HepG2 (cell line): ENCODE measurements around the gene USF2. TPM values are rescaled to one million over a fixed set of nuclear protein-coding genes. Genes with fewer than 3 reads are reported as not detected.
A peak's percentile ranks its signal among the peaks of the same experiment; 100 is the strongest.

ENCODE experiments used
- AGO1 ChIP-seq: fragments of 200-400 bp; formaldehyde crosslinking; IDR thresholded peaks from 2 replicates; pipeline ENCODE4 v1.6.1; 2017; ENCODE audit warnings: mild to moderate bottlenecking, low read depth, low read length, moderate library complexity; ENCODE audit not compliant: poor library complexity, severe bottlenecking
- FOXA1 ChIP-seq, 2 experiments: fragments of 450-650 bp in 1 of 2; sonication (generic) in 1 of 2; formaldehyde crosslinking in 1 of 2; IDR thresholded peaks; 2 replicates each; pipeline versions ENCODE4 v1.4.0 to v1.6.1; 2016 to 2020; ENCODE audit warnings: missing genetic modification reagents in 1 of 2
- IRF2 ChIP-seq: IDR thresholded peaks from 2 replicates; pipeline ENCODE4 v1.6.1; 2018; ENCODE audit warnings: missing genetic modification reagents, missing compliant biosample characterization
- KDM1A ChIP-seq: IDR thresholded peaks from 2 replicates; pipeline ENCODE4 v1.6.1; 2016; ENCODE audit warnings: missing compliant biosample characterization
- KDM4B ChIP-seq: sonication (generic); formaldehyde crosslinking; IDR thresholded peaks from 2 replicates; pipeline ENCODE4 v1.4.0; 2020; ENCODE audit warnings: missing genetic modification reagents
- MNT ChIP-seq: fragments of 450-650 bp; IDR thresholded peaks from 2 replicates; pipeline ENCODE4 v1.6.1; 2016
- NCOA2 ChIP-seq: sonication (generic); formaldehyde crosslinking; IDR thresholded peaks from 2 replicates; pipeline ENCODE4 v1.8.0; 2022; ENCODE audit warnings: inconsistent platforms
- NR2F1 ChIP-seq, 2 experiments: fragments of 450-650 bp in 1 of 2; formaldehyde crosslinking in 1 of 2; IDR thresholded peaks; 2 replicates each; pipeline versions ENCODE4 v1.5.0 to v1.6.1; 2016 to 2020; ENCODE audit warnings: mild to moderate bottlenecking in 1 of 2, missing compliant biosample characterization in 1 of 2, missing genetic modification reagents in 1 of 2, moderate library complexity in 1 of 2
- SETDB1 ChIP-seq: sonication (generic); formaldehyde crosslinking; IDR thresholded peaks from 2 replicates; pipeline ENCODE4 v1.5.1; 2020; ENCODE audit warnings: missing genetic modification reagents, mild to moderate bottlenecking, borderline replicate concordance
- SRSF4 ChIP-seq: fragments of 200-400 bp; formaldehyde crosslinking; IDR thresholded peaks from one replicate; pipeline ENCODE4 v1.6.1; 2018; ENCODE audit warnings: mild to moderate bottlenecking, low read depth, low read length, moderate library complexity; ENCODE audit not compliant: poor library complexity, severe bottlenecking
- TCF12 ChIP-seq, 2 experiments: fragments of 450-650 bp in 1 of 2; sonication (generic) in 1 of 2; formaldehyde crosslinking in 1 of 2; IDR thresholded peaks; 2 replicates each; pipeline versions ENCODE4 v1.6.1 to v1.8.0; 2017 to 2022; ENCODE audit warnings: antibody characterized with exemption in 1 of 2, mild to moderate bottlenecking in 1 of 2, missing genetic modification reagents in 1 of 2, moderate library complexity in 1 of 2
- TOPORS ChIP-seq: sonication (generic); formaldehyde crosslinking; IDR thresholded peaks from 2 replicates; pipeline ENCODE4 v1.8.0; 2023; ENCODE audit warnings: mild to moderate bottlenecking, missing genetic modification reagents
- ZFP36L1 ChIP-seq: sonication (generic); formaldehyde crosslinking; IDR thresholded peaks from 2 replicates; pipeline ENCODE4 v1.8.0; 2022; ENCODE audit warnings: mild to moderate bottlenecking, missing genetic modification reagents, moderate library complexity
- ZKSCAN1 ChIP-seq: fragments of 150-350 bp; IDR thresholded peaks from 2 replicates; pipeline ENCODE4 v1.6.1; 2014; ENCODE audit warnings: low read length
- polyA plus RNA-seq, 8 experiments: library from polyadenylated mRNA; depleted of rRNA in 3 of 8; stranded (reverse) in 7 of 8; unstranded in 1 of 8; fragments of >200 nt; fragmentation: Illumina TruSeq in 4 of 8; extraction: Trizol in 4 of 8; gene quantifications; 2 replicates each; pipeline versions ENCODE4 v1.2.1 to v1.2.3, GENCODE V29; 2011 to 2016; ENCODE audit warnings: low read depth in 4 of 8, missing spikeins in 1 of 8, mixed read lengths in 1 of 8; ENCODE audit not compliant: insufficient read depth in 1 of 8
- total RNA-seq, 5 experiments: library from RNA; depleted of rRNA; stranded (reverse); fragments of >200 nt; fragmentation: Illumina TruSeq; extraction: Trizol; gene quantifications; 2 replicates each; pipeline ENCODE4 v1.2.3, GENCODE V29; 2016; ENCODE audit warnings: low read depth in 1 of 5
- TF ChIP-seq, protein P1 (sequence below): sonication (generic); formaldehyde crosslinking; IDR thresholded peaks from 2 replicates; pipeline ENCODE4 v1.5.0; 2020; ENCODE audit warnings: missing genetic modification reagents, mild to moderate bottlenecking, borderline replicate concordance
- TF ChIP-seq, protein P2 (sequence below): sonication (generic); formaldehyde crosslinking; conservative IDR thresholded peaks from 2 replicates; pipeline ENCODE4 v1.4.0; 2020; ENCODE audit warnings: missing genetic modification reagents
- TF ChIP-seq, protein P3 (sequence below): sonication (generic); formaldehyde crosslinking; IDR thresholded peaks from 2 replicates; pipeline ENCODE4 v1.4.0; 2020; ENCODE audit warnings: missing genetic modification reagents
- TF ChIP-seq, protein P4 (sequence below): sonication (generic); formaldehyde crosslinking; IDR thresholded peaks from 2 replicates; pipeline ENCODE4 v1.9.0; 2021; ENCODE audit warnings: missing genetic modification reagents, mild to moderate bottlenecking, borderline replicate concordance

USF2 gene
- total and polyA plus RNA-seq, 2 of the 13 experiments (the other 11 are each of a cell fraction or from before 2014, with no cell fraction given) = 54.9 to 106 TPM

DNA sequence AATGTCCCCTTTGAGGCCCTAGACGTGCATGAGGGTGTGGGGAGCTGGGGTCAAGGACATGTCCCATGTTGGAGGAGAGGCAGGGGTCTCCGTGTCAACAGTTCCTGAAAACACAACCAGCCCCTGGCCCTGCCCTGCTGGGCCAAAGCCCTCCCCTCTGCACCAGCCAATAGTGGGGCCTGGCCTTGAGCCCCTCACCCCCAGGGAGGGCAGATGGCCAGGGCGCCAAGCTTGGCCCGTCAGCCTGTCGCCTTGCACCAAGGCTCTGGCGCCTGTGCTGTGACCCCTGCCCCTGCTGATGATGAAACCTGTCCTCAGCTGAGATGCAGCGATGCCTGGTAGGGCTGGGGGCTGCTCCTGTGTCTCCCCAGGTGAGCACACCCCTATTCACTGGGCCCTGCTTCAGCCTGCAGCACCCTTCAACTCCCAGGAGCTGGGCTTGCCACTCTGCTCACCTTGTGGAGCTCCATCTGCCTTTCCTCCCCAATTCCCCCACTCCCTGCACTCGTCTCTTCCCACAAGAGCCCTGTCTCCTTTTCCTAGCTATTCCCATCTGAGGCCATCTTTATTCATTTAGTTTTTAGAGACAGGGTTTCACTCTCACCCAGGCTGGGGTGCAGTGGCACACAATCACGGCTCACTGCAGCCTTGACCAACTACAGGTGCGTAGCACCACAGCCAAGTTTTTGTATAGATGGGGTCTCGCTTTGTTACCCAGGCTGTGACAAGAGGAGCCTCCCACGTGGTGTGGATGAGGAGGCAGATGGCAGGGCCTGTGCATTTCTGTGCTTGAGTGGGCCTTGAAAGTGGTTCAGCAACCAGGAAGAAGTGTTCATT lies 11.4 kb downstream of the USF2 start (continued):
- peak; percentile 98 for TF ChIP-seq AGO1
- TF ChIP-seq KDM4B (CRISPR knock-in tag) = no peak
- TF ChIP-seq, protein P1, sequence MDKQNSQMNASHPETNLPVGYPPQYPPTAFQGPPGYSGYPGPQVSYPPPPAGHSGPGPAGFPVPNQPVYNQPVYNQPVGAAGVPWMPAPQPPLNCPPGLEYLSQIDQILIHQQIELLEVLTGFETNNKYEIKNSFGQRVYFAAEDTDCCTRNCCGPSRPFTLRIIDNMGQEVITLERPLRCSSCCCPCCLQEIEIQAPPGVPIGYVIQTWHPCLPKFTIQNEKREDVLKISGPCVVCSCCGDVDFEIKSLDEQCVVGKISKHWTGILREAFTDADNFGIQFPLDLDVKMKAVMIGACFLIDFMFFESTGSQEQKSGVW (CRISPR knock-in tag) = no peak
- TF ChIP-seq NCOA2 (CRISPR knock-in tag) = peak; percentile 88
- no peak for TF ChIP-seq SETDB1 (CRISPR knock-in tag)
- TF ChIP-seq ZFP36L1 (CRISPR knock-in tag) = no peak
- TF ChIP-seq KDM1A (CRISPR knock-in tag) = no peak
- TF ChIP-seq NR2F1 (CRISPR knock-in tag; IDR thresholded peaks at IDR 0.05) = peak; percentile 49 to 81; a peak in 2 of 4 replicates
- peak; percentile 67 for TF ChIP-seq MNT
- TF ChIP-seq, protein P2, sequence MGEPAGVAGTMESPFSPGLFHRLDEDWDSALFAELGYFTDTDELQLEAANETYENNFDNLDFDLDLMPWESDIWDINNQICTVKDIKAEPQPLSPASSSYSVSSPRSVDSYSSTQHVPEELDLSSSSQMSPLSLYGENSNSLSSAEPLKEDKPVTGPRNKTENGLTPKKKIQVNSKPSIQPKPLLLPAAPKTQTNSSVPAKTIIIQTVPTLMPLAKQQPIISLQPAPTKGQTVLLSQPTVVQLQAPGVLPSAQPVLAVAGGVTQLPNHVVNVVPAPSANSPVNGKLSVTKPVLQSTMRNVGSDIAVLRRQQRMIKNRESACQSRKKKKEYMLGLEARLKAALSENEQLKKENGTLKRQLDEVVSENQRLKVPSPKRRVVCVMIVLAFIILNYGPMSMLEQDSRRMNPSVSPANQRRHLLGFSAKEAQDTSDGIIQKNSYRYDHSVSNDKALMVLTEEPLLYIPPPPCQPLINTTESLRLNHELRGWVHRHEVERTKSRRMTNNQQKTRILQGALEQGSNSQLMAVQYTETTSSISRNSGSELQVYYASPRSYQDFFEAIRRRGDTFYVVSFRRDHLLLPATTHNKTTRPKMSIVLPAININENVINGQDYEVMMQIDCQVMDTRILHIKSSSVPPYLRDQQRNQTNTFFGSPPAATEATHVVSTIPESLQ (CRISPR knock-in tag) = no peak
- TF ChIP-seq TCF12 (IDR thresholded peaks at IDR 0.05) = no peak
- TF ChIP-seq TCF12 (CRISPR knock-in tag; IDR thresholded peaks at IDR 0.05) = no peak
- TF ChIP-seq SRSF4 = no peak
- peak; percentile 43; the same call in 1 of the 2 replicates for TF ChIP-seq IRF2 (CRISPR knock-in tag)
- no peak for TF ChIP-seq TOPORS
- TF ChIP-seq ZKSCAN1 = no peak
- no peak for TF ChIP-seq FOXA1 (IDR thresholded peaks at IDR 0.05)
- TF ChIP-seq FOXA1 (CRISPR knock-in tag; IDR thresholded peaks at IDR 0.05) = peak; percentile 18; the same call in 1 of the 2 replicates
- TF ChIP-seq, protein P3, sequence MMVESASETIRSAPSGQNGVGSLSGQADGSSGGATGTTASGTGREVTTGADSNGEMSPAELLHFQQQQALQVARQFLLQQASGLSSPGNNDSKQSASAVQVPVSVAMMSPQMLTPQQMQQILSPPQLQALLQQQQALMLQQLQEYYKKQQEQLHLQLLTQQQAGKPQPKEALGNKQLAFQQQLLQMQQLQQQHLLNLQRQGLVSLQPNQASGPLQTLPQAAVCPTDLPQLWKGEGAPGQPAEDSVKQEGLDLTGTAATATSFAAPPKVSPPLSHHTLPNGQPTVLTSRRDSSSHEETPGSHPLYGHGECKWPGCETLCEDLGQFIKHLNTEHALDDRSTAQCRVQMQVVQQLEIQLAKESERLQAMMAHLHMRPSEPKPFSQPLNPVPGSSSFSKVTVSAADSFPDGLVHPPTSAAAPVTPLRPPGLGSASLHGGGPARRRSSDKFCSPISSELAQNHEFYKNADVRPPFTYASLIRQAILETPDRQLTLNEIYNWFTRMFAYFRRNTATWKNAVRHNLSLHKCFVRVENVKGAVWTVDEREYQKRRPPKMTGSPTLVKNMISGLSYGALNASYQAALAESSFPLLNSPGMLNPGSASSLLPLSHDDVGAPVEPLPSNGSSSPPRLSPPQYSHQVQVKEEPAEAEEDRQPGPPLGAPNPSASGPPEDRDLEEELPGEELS = peak; percentile 48; the same call in 1 of the 2 replicates
- TF ChIP-seq, protein P4, sequence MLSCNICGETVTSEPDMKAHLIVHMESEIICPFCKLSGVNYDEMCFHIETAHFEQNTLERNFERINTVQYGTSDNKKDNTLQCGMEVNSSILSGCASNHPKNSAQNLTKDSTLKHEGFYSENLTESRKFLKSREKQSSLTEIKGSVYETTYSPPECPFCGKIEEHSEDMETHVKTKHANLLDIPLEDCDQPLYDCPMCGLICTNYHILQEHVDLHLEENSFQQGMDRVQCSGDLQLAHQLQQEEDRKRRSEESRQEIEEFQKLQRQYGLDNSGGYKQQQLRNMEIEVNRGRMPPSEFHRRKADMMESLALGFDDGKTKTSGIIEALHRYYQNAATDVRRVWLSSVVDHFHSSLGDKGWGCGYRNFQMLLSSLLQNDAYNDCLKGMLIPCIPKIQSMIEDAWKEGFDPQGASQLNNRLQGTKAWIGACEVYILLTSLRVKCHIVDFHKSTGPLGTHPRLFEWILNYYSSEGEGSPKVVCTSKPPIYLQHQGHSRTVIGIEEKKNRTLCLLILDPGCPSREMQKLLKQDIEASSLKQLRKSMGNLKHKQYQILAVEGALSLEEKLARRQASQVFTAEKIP (CRISPR knock-in tag) = no peak
